WTC11 (cell line): Measurements from ENCODE around the gene NINJ2. TPM values are rescaled to one million over a fixed set of nuclear protein-coding genes. Genes with fewer than 3 reads are reported as not detected.

Experiments
- AFF4 ChIP-seq: sonication (generic); formaldehyde crosslinking; IDR thresholded peaks from 2 replicates; pipeline ENCODE4 v1.8.1; 2023; ENCODE audit warnings: mild to moderate bottlenecking, missing genetic modification reagents, borderline replicate concordance
- ATF3 ChIP-seq: sonication (generic); formaldehyde crosslinking; conservative IDR thresholded peaks from 2 replicates; pipeline ENCODE4 v1.8.1; 2022; ENCODE audit warnings: mild to moderate bottlenecking, missing genetic modification reagents
- ATF6 ChIP-seq: sonication (generic); formaldehyde crosslinking; IDR thresholded peaks from 2 replicates; pipeline ENCODE4 v1.8.1; 2023; ENCODE audit warnings: mild to moderate bottlenecking, missing genetic modification reagents
- CREB1 ChIP-seq: sonication (generic); formaldehyde crosslinking; IDR thresholded peaks from 2 replicates; pipeline ENCODE4 v1.8.0; 2023; ENCODE audit warnings: mild to moderate bottlenecking, missing genetic modification reagents
- E2F1 ChIP-seq: sonication (generic); formaldehyde crosslinking; IDR thresholded peaks from 2 replicates; pipeline ENCODE4 v1.8.0; 2022; ENCODE audit warnings: mild to moderate bottlenecking, missing genetic modification reagents
- E2F5 ChIP-seq: sonication (generic); formaldehyde crosslinking; IDR thresholded peaks from 2 replicates; pipeline ENCODE4 v1.8.1; 2022; ENCODE audit warnings: mild to moderate bottlenecking, moderate library complexity, missing genetic modification reagents
- EMX1 ChIP-seq: fragments of 250-450 bp; sonication (Bioruptor Pico); IDR thresholded peaks from 2 replicates; pipeline ENCODE4 v1.8.0; 2021; ENCODE audit warnings: mild to moderate bottlenecking
- FOXJ3 ChIP-seq: sonication (generic); formaldehyde crosslinking; IDR thresholded peaks from 2 replicates; pipeline ENCODE4 v1.9.0; 2021; ENCODE audit warnings: missing genetic modification reagents, mild to moderate bottlenecking, borderline replicate concordance
- HMGA2 ChIP-seq: fragments of 250-450 bp; sonication (Bioruptor Pico); IDR thresholded peaks from 2 replicates; pipeline ENCODE4 v1.4.0; 2021; ENCODE audit warnings: mild to moderate bottlenecking, moderate library complexity
- JAZF1 ChIP-seq: fragments of 250-450 bp; sonication (Bioruptor Pico); IDR thresholded peaks from 2 replicates; pipeline ENCODE4 v1.9.0; 2021; ENCODE audit warnings: moderate library complexity, mild to moderate bottlenecking, inconsistent platforms
- MXD4 ChIP-seq: fragments of 250-450 bp; sonication (Bioruptor Pico); IDR thresholded peaks from 2 replicates; pipeline ENCODE4 v1.8.0; 2021; ENCODE audit warnings: mild to moderate bottlenecking, moderate library complexity, borderline replicate concordance
- NFATC4 ChIP-seq: fragments of 250-450 bp; sonication (Bioruptor Pico); IDR thresholded peaks from 2 replicates; pipeline ENCODE4 v1.9.0; 2021; ENCODE audit warnings: mild to moderate bottlenecking
- RORB ChIP-seq: fragments of 250-450 bp; sonication (Bioruptor Pico); IDR thresholded peaks from 2 replicates; pipeline ENCODE4 v1.9.0; 2021; ENCODE audit warnings: mild to moderate bottlenecking
- SP1 ChIP-seq: sonication (generic); formaldehyde crosslinking; conservative IDR thresholded peaks from 2 replicates; pipeline ENCODE4 v1.8.1; 2022; ENCODE audit warnings: missing genetic modification reagents
- ZNF121 ChIP-seq: sonication (generic); formaldehyde crosslinking; IDR thresholded peaks from 2 replicates; pipeline ENCODE4 v1.8.0; 2023; ENCODE audit warnings: missing genetic modification reagents
- ZNF232 ChIP-seq: sonication (generic); formaldehyde crosslinking; IDR thresholded peaks from 2 replicates; pipeline ENCODE4 v1.8.0; 2022; ENCODE audit warnings: mild to moderate bottlenecking, missing genetic modification reagents
- ZNF396 ChIP-seq: fragments of 250-450 bp; sonication (Bioruptor Pico); IDR thresholded peaks from 2 replicates; pipeline ENCODE4 v1.8.0; 2021; ENCODE audit warnings: mild to moderate bottlenecking, moderate library complexity, borderline replicate concordance
- ZNF425 ChIP-seq: fragments of 250-450 bp; sonication (Bioruptor Pico); conservative IDR thresholded peaks from 2 replicates; pipeline ENCODE4 v1.9.0; 2021; ENCODE audit warnings: mild to moderate bottlenecking
- total RNA-seq: library from RNA; stranded (reverse); gene quantifications from 3 replicates; pipeline ENCODE4 v1.2.3, GENCODE V29; 2021
- TF ChIP-seq, protein P1 (sequence below): sonication (generic); formaldehyde crosslinking; IDR thresholded peaks from 2 replicates; pipeline ENCODE4 v1.8.1; 2022; ENCODE audit warnings: missing genetic modification reagents, borderline replicate concordance
- TF ChIP-seq, protein P2 (sequence below): sonication (generic); formaldehyde crosslinking; IDR thresholded peaks from 2 replicates; pipeline ENCODE4 v1.8.1; 2022; ENCODE audit warnings: low read depth, missing genetic modification reagents, borderline replicate concordance
- TF ChIP-seq, protein P3 (sequence below): sonication (generic); formaldehyde crosslinking; IDR thresholded peaks from 2 replicates; pipeline ENCODE4 v1.8.0; 2022; ENCODE audit warnings: mild to moderate bottlenecking, missing genetic modification reagents
- TF ChIP-seq, protein P4 (sequence below): sonication (generic); formaldehyde crosslinking; IDR thresholded peaks from 2 replicates; pipeline ENCODE4 v1.8.1; 2023; ENCODE audit warnings: mild to moderate bottlenecking, missing genetic modification reagents, moderate library complexity
- TF ChIP-seq, protein P5 (sequence below): fragments of 250-450 bp; sonication (Bioruptor Pico); IDR thresholded peaks from 2 replicates; pipeline ENCODE4 v2.1.2; 2022; ENCODE audit warnings: mild to moderate bottlenecking, moderate library complexity

Gene NINJ2
- total RNA-seq, 1 experiment from 2014 or later: 0.42 TPM

DNA sequence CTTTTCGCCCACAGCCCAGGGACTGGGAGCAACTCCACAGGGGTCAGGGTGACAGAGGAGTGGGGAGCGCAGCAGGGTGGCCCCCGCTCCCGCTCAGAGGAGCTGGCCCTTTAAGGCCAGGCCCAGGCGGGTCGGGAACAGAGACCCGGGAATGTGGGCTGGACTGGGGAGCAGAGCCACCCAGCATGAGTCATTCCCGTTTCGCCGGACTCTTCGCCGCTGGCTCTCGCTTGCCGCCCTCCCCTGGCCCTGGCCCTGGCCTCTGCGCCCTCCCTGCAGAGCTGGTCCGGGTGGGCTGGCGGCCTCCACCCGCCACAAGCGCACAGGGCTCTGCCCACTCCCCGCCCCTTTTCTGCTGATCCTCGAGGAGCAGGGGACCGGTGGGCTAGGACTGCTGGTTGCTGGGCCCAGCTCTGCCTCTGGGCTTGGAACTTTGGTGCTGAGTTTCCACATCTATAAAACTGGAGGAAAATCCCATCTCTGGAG, 92.8 kb downstream of the NINJ2 start (continued):
- TF ChIP-seq RORB (CRISPR knock-in tag): no peak
- TF ChIP-seq, protein P1, sequence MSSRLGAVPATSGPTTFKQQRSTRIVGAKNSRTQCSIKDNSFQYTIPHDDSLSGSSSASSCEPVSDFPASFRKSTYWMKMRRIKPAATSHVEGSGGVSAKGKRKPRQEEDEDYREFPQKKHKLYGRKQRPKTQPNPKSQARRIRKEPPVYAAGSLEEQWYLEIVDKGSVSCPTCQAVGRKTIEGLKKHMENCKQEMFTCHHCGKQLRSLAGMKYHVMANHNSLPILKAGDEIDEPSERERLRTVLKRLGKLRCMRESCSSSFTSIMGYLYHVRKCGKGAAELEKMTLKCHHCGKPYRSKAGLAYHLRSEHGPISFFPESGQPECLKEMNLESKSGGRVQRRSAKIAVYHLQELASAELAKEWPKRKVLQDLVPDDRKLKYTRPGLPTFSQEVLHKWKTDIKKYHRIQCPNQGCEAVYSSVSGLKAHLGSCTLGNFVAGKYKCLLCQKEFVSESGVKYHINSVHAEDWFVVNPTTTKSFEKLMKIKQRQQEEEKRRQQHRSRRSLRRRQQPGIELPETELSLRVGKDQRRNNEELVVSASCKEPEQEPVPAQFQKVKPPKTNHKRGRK (CRISPR knock-in tag): no peak
- no peak for TF ChIP-seq NFATC4
- TF ChIP-seq CREB1: no peak
- no peak for TF ChIP-seq ZNF396
- peak; percentile 68 for TF ChIP-seq SP1 (CRISPR knock-in tag)
- peak; percentile 97 for TF ChIP-seq ZNF121 (CRISPR knock-in tag)
- no peak for TF ChIP-seq E2F5
- no peak for TF ChIP-seq MXD4 (CRISPR knock-in tag)
- TF ChIP-seq HMGA2: no peak
- no peak for TF ChIP-seq AFF4 (CRISPR knock-in tag)
- no peak for TF ChIP-seq EMX1 (CRISPR knock-in tag)
- TF ChIP-seq JAZF1 (CRISPR knock-in tag): no peak
- TF ChIP-seq ATF3 (CRISPR knock-in tag): no peak
- TF ChIP-seq, protein P2, sequence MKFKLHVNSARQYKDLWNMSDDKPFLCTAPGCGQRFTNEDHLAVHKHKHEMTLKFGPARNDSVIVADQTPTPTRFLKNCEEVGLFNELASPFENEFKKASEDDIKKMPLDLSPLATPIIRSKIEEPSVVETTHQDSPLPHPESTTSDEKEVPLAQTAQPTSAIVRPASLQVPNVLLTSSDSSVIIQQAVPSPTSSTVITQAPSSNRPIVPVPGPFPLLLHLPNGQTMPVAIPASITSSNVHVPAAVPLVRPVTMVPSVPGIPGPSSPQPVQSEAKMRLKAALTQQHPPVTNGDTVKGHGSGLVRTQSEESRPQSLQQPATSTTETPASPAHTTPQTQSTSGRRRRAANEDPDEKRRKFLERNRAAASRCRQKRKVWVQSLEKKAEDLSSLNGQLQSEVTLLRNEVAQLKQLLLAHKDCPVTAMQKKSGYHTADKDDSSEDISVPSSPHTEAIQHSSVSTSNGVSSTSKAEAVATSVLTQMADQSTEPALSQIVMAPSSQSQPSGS: no peak
- TF ChIP-seq, protein P3, sequence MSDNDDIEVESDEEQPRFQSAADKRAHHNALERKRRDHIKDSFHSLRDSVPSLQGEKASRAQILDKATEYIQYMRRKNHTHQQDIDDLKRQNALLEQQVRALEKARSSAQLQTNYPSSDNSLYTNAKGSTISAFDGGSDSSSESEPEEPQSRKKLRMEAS (CRISPR knock-in tag): no peak
- no peak for TF ChIP-seq E2F1 (CRISPR knock-in tag)
- TF ChIP-seq ZNF232 (CRISPR knock-in tag): 0 out of 2 replicates have a peak, but pooled peaks have one; percentile 35
- TF ChIP-seq FOXJ3: no peak
- TF ChIP-seq, protein P4, sequence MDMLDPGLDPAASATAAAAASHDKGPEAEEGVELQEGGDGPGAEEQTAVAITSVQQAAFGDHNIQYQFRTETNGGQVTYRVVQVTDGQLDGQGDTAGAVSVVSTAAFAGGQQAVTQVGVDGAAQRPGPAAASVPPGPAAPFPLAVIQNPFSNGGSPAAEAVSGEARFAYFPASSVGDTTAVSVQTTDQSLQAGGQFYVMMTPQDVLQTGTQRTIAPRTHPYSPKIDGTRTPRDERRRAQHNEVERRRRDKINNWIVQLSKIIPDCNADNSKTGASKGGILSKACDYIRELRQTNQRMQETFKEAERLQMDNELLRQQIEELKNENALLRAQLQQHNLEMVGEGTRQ (CRISPR knock-in tag): no peak
- TF ChIP-seq, protein P5, sequence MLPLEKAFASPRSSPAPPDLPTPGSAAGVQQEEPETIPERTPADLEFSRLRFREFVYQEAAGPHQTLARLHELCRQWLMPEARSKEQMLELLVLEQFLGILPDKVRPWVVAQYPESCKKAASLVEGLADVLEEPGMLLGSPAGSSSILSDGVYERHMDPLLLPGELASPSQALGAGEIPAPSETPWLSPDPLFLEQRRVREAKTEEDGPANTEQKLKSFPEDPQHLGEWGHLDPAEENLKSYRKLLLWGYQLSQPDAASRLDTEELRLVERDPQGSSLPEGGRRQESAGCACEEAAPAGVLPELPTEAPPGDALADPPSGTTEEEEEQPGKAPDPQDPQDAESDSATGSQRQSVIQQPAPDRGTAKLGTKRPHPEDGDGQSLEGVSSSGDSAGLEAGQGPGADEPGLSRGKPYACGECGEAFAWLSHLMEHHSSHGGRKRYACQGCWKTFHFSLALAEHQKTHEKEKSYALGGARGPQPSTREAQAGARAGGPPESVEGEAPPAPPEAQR (CRISPR knock-in tag): no peak
- no peak for TF ChIP-seq ATF6
- TF ChIP-seq ZNF425 (CRISPR knock-in tag): no peak
